GM18499 (cell line): ENCODE results near the gene RPS5.
"Not testable (repeated sequence)": the region's sequence is repeated elsewhere in the genome, so short reads cannot be mapped to it uniquely, and the experiment has no call there.

Experiments used
- ATAC-seq: cut with Tn5 transposase; IDR thresholded peaks from one replicate; pipeline ENCODE4 v1.9.1; 2021; ENCODE audit warnings: moderate number of reproducible peaks; ENCODE audit not compliant: insufficient read depth, unreplicated experiment

RPS5 gene

DNA sequence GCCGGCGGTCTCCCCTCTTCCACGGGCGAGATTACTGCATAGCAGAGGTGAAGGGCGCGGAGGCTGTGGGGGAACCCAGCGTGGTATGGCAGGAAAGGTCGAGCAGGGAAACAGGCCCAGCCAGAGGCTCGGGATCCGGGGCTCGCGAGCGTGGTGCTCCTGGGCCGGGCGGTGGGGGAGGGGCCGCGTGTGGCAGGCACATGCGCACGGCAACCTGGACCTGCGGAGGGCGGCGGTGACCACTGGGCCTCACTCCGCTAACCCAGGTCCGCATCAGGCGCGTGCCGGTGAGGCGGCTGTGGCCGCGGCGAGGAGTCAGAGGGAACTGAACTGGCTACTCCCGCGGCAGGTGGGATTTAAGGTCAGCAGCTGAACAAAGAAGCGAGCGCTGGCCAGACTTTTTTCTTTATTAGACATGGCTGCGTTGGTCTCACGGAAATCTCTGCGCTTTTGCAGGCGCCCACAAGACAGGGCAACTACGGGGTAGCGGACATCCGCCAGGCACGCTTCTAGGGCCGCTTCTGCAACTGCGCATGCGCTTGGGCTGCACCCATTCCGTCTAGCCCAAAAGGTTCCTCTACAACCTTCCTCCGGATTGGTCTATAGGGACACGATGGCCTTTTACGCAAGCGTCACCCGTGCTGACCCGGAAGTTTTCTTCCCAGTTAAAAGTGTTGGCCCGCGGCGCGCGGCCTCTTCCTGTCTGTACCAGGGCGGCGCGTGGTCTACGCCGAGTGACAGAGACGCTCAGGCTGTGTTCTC lies at the start of gene RPS5:
Gene RPS5 (plus strand): TSS at position 694 of the 762 bp plus-strand sequence. CDS start 869 bp downstream, outside the sequence.
- peak; percentile 56 for ATAC-seq

DNA sequence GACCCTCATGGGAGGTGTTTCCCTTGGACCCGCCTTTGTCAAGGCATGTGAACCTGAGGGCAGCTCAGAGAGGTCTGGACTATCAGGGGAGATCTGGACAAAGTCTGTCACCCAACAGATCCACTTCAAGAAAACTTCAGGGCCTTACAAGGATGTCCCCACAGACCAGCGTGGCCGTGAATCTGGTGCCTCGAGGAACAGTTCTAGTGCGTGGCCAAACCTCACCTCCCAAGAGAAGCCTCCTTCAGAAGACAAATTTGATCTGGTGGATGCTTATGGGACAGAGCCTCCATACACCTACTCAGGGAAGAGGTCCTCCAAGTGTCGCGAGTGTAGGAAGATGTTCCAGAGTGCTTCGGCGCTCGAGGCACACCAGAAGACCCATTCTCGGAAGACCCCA lies 48.7 kb upstream of the RPS5 start:
- ATAC-seq: no peak

DNA sequence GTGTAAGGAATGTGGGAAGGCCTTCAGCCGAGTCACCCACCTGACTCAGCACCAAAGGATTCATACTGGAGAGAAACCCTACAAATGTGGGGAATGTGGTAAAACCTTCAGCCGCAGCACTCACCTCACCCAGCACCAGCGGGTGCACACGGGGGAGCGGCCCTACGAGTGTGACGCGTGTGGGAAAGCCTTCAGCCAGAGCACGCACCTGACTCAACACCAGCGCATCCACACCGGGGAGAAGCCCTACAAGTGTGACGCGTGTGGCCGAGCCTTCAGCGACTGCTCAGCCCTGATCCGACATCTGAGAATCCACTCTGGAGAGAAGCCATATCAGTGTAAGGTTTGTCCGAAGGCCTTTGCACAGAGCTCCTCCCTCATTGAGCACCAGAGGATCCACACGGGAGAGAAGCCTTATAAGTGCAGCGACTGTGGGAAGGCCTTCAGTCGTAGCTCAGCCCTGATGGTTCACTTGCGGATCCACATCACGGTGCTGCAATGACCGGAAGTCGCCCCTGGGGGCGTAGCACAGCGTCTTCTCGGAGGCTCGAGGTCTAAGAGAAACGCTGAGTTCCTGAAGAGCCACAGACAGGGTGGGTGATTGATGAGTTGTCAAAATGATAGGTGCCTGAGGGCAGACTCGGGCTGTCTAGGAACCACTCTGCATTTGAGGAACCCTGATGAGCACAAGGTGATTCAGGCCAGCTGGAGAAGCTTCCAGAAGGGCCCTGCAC lies 48.1 kb upstream of the RPS5 start:
- no peak for ATAC-seq

DNA sequence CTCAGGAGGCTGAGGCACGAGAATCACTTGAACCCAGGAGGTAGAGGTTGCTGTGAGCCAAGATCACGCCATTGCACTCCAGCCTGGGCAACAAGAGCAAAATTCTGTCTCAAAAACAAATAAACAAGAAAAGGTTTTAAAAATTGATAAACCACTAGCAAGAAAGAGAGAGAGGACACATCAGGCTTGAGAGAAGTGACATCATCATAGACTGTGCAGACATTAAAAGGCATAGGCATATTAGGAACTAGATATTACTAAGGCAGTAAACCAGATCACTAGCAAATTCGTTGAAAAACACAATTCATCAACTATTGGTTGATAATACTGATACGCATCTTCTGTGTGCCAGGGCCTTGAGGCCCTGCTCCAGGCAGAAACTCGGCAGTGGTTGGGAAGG lies 41.5 kb upstream of the RPS5 start:
- no peak for ATAC-seq

DNA sequence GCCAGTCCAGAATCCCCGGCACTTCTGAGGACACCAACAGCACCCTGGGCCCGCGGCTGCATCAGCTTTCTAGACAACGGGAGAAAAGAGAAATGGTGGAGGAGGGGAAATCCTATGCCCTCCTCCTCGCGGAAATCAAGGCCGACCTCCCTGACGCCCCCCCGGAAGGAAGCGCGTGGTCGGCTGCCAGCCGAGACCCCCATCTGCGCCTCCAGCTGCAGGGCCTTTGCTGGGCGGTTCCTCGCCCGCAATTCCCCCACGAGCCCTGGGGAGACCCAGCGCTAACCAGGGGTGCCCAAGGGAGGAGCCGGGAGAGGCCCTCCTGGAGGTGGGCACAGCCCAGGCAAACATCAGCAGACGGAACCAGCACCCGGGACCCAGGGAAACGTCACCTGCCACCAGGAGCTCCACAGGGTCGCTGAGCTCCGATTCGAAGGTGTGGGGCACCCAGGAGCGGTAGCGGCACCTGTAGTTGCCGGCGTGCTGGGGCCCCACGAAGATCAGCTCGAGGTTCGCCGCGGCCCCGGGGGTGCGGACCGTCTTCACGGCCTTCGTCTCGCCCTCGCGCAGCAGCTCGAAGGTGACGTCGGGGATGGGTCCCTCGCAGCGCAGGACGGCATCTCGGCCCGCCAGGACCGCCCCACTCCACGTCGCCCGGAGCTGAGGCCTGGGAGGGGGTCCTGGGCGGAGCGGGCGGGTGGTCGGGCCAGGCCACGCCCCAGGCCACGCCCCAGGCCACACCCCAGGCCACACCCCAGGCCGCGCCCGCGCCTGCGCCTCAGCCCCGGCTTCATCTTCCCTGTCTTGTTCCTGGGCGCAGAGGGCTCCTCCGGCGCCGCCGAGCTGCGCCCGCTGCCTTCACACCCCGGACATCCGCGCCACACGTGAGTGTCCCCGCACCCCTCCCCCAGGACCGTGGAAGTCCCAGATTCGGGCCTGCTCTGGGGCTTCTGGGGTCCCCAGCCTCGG lies 39.8 kb upstream of the RPS5 start:
- ATAC-seq: no peak

DNA sequence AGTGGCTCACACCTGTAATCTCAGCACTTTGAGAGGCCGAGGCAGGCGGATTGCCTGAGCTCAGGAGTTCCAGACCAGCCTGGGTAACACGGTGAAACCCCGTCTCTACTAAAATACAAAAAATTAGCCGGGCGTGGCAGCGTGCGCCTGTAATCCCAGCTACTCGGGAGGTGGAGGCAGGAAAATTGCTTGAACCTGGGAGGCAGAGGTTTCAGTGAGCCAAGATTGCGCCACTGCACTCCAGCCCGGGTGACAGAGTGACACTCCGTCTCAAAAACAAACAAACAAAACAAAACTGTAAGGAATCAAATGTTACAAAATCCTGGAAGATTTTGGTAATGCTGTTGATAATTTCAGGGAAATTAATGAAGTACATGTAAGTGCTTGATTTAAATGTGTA lies 39.0 kb upstream of the RPS5 start:
- ATAC-seq: not testable (repeated sequence)

DNA sequence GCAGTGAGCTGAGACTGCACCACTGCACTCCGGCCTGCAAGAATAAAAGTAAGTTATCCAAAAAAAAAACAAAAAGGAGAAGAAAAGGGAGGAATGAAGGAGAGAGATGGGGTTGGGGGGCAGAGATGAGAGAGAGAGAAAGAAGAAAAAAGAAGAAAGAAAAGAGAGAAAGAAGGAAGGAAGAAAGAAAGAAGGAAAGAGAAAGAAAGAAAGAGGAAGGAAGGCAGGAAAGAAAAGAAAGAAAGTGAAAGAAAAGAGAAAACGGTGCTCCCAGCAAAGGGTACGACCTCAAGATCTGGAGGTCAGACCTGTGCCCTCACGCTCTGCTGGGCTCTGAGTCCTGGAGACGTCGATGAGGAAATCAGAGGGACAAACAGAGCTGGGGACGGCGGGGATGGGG lies 37.5 kb upstream of the RPS5 start:
- no peak for ATAC-seq

DNA sequence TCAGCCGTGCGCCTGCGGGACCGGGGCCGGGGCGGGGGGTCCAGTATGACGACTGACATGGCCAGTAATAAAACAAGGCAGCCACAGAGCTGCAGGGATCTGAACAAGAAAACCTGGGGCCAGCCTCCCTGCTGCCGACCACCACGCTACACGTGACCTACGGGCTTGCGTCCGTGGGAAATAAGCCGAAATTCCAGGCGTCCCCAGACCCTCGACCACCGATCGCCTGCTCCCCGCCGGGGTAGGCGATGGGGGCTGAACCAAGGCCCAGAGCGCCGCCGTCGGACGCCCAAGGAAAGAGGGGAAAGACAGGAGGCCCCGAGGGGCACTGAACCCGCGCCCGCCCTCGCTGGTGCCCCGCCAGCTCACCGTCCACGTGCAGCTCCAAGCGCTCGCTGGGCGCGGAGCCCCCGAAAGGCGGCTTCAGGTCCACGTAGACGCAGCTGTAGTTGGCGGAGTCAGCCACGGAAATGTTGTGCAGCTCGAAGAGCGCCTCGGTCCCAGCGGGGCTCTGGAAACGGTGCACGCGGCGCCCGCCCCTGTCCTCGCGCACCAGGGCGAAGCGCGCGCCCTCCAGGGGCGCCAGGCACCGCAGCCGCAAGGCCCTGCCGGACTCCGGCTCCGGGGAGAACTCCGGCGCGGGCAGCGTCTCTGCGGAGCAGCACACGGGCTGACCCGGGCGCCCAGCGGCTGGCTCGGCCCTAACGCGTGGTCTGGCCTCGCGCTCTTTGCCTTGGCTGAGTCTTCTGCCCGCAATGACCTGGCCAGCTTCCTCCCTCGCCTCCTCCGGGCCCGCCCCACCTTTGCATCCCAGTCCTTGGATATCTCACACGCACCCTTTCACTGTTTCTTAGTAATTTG lies 36.8 kb upstream of the RPS5 start:
- no peak for ATAC-seq

DNA sequence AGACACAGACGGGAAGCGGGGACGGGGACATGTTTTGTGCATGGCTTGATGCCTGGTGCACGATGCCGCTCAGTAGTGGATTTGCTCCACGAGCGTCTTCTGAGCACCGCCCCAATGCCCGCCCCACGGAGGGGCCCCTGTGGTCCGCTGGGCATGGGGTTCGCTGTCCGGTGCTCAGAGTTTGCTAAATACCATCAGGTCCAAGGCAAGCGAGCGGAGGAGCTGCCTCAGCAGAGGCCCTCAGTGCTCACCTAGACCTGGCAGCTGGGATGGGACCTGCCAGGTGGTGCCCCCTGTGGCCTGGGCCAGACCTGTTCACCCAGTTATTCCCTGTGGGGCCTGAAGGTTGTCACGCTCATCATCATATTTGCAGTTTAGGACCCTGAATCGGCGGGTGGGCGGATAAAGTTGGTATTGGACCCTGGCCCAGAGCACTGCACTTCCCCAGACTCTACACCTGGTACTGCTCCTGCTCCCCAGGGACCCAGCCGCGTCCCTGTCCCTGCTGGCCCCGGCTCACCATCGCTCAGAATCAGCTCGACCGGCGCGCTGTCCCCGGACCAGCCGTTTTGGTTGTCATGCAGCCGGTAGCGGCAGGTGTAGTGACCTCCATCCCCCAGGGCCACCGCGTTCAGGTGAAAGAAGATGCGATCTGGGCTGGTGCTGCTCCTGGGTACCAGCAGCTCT lies 36.1 kb upstream of the RPS5 start:
- no peak for ATAC-seq

DNA sequence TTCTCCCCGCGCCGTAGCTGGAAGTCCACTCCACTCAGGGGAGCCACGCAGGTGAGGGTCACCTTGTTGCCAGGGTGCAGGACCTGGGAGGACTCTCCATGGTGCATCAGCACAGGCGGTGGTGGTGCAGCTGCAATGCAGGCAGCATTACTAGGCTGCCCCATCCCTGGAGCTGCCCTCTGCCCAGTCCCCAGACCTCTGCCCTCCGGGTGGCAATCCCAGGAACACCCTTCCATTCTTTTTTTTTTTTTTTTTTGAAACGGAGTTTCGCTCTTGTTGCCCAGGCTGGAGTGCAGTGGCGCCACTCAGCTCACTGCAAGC lies 35.6 kb upstream of the RPS5 start:
- no peak for ATAC-seq

DNA sequence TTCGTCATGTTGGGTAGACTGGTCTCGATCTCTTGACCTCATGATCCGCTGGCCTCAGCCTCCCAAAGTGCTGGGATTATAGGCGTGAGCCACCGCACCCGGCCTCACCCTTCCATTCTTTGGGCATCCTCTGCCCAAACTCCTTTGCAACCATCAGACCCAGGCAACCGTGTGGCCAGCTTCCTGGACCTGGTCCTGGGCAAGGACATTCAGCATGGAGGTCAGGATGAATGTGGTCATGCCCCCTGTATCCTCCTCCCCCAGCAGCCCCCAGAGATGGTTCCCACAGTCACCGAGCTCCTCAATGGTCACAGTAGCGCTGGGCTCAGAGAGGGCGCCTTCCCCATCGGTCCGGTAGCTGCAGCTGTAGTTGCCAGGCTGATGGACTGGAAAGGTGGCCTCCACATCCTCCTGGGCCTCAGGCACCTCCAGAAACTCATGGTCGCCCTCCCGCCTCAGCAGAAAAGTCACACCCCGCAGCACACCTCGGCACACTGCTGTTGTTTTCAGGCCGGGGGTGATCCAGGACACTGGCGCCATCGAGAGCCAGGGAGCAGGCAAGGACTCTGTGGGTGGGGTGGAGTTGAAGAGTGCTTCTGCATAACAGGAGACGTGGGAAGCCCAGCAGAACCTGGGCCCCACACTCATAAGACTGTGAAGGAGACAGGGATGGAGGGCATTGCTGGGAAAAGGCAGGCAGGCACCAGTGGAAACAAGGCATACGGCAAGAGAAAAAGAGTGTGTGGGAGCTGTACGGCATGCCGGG lies 34.9 kb upstream of the RPS5 start:
- no peak for ATAC-seq

DNA sequence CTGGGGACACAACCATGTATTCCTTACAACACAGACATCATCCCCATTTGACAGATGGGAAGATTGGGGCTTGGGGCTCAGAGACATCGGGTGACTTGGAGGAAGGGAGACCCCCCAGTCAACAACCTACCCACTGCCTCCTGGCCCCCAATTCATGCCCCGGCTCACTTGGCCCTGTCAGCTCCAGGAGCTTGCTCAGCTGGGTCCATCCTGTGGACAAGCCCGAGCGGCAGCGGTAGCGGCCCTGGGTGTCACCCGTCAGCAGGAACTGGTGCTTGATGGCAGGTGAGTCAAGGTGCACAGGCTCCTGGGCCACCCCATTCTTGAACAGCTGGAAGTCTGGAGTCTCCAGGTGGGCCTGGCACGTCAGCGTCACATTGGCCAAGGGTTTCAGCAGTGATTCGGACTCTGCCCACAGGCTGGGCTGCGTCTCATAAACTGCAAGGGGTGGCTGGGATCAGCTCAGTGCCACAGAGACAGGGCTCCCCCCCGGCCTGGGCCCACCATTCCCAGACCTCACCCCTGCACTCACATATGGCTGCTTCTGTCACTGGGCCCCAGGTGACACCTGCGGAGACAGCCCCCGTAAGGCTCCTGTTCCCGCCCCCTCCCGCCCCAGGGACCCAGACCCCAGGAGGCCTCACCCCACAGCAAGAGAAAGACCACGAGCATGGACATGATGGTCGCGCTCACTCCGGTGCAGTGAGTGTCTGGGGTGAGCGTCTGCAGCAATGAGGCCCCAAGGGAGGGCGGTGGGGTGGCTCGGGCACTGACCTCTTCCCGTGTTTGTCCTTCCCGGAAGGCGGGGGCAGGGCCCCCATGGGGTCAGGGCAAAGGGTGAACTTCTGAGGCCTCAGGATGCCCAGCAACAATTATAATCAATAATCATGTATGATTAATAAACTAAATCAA lies 34.1 kb upstream of the RPS5 start, which contains the start of gene A1BG:
Gene A1BG (minus strand): TSS at position 733 of the 912 bp plus-strand sequence. CDS start 55 bp downstream, at position 678.
- ATAC-seq: no peak

DNA sequence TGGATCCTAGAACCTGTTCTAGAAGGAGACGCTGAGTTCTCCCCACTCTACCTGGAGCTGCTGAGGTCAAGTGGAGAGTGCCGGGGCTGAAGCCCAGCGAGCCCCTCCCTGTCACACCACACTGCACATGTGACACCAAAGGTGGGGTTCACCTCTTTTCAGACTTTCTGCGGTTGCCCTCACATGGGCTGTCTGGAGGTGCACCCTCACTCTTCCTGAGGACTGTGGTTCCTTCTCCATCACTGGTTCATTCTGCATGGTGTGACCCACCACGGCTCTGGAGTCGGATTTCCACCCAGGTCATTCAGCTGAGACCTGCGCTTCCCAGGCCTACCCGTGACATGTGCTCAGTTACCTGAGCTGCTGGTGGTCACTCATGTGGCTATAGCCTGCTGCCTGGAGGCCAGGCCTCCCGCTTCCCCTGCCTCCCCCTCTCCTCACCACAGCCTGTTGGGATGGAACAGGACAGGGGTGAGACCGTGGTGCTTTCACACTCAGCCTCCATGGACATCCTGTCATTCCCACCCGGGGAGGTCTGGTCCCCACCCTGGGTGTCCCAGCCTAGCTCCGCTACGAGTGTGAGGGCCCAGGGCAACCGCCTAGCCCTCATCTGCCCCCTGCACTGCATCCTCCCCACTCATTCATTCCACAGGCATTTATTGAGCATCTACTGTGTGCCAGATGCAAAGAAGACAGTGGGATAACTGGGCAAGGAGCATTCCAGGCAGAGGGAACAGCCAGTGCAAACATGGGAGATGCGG lies 33.2 kb upstream of the RPS5 start:
- ATAC-seq: no peak

DNA sequence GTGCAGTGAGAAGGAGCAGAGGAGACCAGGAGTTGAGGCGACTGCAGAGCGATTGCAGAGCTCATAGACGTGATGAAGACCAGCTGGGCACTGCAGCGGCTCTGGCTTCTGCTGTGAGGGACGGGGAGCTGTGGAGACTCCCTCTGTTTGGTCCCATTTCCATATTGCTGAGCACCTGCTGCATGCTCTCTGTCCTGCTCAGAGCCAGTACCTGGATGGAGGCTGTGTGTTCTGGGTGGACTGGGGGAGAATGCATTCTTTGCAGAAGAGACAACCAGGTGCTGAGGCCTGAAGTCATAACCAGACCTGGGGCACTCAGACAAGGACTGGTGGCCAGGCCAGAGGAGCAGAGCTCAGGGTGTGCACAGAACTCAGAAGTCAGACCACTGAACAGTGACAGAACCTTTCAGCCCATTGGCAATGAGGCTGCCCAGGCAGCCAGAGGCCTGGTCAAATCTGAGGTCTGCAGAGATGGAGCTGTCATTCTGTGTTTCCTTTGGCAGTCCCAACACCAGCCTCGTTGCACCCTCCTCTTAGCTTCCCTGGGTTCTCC lies 32.5 kb upstream of the RPS5 start:
- no peak for ATAC-seq

DNA sequence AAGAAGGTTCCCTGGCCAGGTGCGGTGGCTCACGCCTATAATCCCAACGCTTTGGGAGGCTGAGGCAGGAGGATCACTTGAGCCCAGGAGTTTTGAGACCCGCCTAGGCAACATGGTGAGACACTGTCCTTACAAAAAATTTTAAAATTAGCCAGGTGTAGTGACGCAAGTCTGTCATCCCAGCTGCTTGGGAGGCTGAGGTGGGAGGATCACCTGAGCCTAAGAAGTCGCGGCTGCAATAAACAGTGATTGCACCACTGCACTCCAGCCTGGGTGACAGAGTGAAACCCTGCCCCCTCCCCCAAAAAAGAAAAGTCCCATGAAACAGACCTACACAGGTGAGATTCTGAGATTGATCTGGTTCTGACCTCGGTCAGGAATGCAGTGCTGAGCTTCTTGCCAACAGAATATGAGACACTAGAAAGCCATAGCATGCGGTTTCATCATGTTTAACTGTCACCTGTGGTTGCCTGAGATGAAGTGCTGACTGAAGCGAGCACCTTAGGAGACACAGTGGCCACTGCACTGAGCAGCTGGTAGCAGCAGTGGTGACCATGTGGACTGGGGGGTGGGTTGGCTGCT lies 31.8 kb upstream of the RPS5 start:
- ATAC-seq: no peak
